Subcutaneous abdominal adipose tissue (tissue), 5 donors: ENCODE results near the gene ANXA8L1.
"Not testable (repeated sequence)": the region's sequence is repeated elsewhere in the genome, so short reads cannot be mapped to it uniquely, and the experiment has no call there.

Experiments used
- H3K27ac ChIP-seq: one replicate; pipeline ENCODE4 v1.7.0; 2013; ENCODE audit warnings: low read depth, mild to moderate bottlenecking, inconsistent platforms, low read length, moderate library complexity
- H3K27me3 ChIP-seq, 5 donors: one replicate each; pipeline ENCODE4 v1.7.0; 2013; ENCODE audit warnings: low read length in 5 of 5, inconsistent platforms in 1 of 5; ENCODE audit not compliant: control insufficient read depth in 5 of 5, insufficient read depth in 4 of 5
- H3K36me3 ChIP-seq, 5 donors: one replicate each; pipeline ENCODE4 v1.7.0; 2013; ENCODE audit warnings: low read length in 5 of 5; ENCODE audit not compliant: control insufficient read depth in 5 of 5, insufficient read depth in 5 of 5
- H3K4me1 ChIP-seq, 5 donors: one replicate each; pipeline ENCODE4 v1.7.0; 2013; ENCODE audit warnings: low read length in 5 of 5, mild to moderate bottlenecking in 3 of 5, moderate library complexity in 1 of 5; ENCODE audit not compliant: control insufficient read depth in 5 of 5, insufficient read depth in 5 of 5
- H3K4me3 ChIP-seq, 5 donors: one replicate each; pipeline ENCODE4 v1.7.0; 2013; ENCODE audit warnings: low read length in 5 of 5, low read depth in 1 of 5
- H3K9ac ChIP-seq, 5 donors: one replicate each; pipeline ENCODE4 v1.7.0; 2013; ENCODE audit warnings: low read length in 5 of 5, mild to moderate bottlenecking in 4 of 5, moderate library complexity in 3 of 5
- H3K9me3 ChIP-seq, 5 donors: one replicate each; pipeline ENCODE4 v1.7.0; 2013; ENCODE audit warnings: low read length in 5 of 5; ENCODE audit not compliant: control insufficient read depth in 5 of 5
- donor health status: healthy.
- donor health status: healthy.
- donor health status: healthy.
- donor health status: healthy.
- donor health status: healthy.

The ANXA8L1 gene

GRCh38 chr10:46375406-46375805, at the start of gene ANXA8L1:
ANXA8L1 (plus strand) TSS chr10:46375776; CDS start chr10:46375852, 76 bp downstream.
- H3K27ac ChIP-seq, H3K9me3 ChIP-seq, H3K9ac ChIP-seq, H3K4me3 ChIP-seq, H3K36me3 ChIP-seq, H3K27me3 ChIP-seq, H3K4me1 ChIP-seq: not testable (repeated sequence)

GRCh38 chr10:46326066-46326465, 49.5 kb upstream of the ANXA8L1 start:
- no peak overlapping the region for H3K27ac ChIP-seq
- no peak overlapping the region for H3K4me3 ChIP-seq
- no peaks in the 10 kb centered on the region for H3K4me1 ChIP-seq
- no peaks in the 10 kb centered on the region for H3K36me3 ChIP-seq
- peaks cover 0 to 9% (median 6%) of the 10 kb centered on the region in 5 donors for H3K27me3 ChIP-seq
- H3K9ac ChIP-seq: no peak overlapping the region
- no peaks in the 10 kb centered on the region for H3K9me3 ChIP-seq

- H3K27ac ChIP-seq: no peak overlapping the region
- no peaks in the 10 kb centered on the region for H3K9me3 ChIP-seq
- no peak overlapping the region for H3K9ac ChIP-seq
- H3K36me3 ChIP-seq: no peaks in the 10 kb centered on the region
- H3K4me3 ChIP-seq: no peak overlapping the region
- H3K27me3 ChIP-seq: peaks cover 0 to 16% (median 6%) of the 10 kb centered on the region in 5 donors
- no peaks in the 10 kb centered on the region for H3K4me1 ChIP-seq
These were observed 48.6 kb upstream of the ANXA8L1 start for GRCh38 chr10:46326971-46327370.

- Histone ChIP-seq H3K27ac (no peak overlapping the region), H3K9ac (no peak overlapping the region), H3K27me3 (peaks cover 0 to 20% (median 6%) of the 10 kb centered on the region in 5 donors), H3K9me3 (no peaks in the 10 kb centered on the region), H3K4me3 (no peak overlapping the region), H3K4me1 (no peaks in the 10 kb centered on the region), H3K36me3 (no peaks in the 10 kb centered on the region)
These were observed 47.9 kb upstream of the ANXA8L1 start for GRCh38 chr10:46327685-46328084.

- Histone ChIP-seq H3K27ac (no peak overlapping the region), H3K36me3 (no peaks in the 10 kb centered on the region), H3K4me3 (no peak overlapping the region), H3K27me3 (peaks cover 0 to 20% (median 6%) of the 10 kb centered on the region in 5 donors), H3K9me3 (no peaks in the 10 kb centered on the region), H3K9ac (no peak overlapping the region), H3K4me1 (no peaks in the 10 kb centered on the region)
These were observed 46.5 kb upstream of the ANXA8L1 start for GRCh38 chr10:46328853-46329689.

GRCh38 chr10:46329690-46330016, 45.9 kb upstream of the ANXA8L1 start:
- Histone ChIP-seq H3K4me1 (no peaks in the 10 kb centered on the region), H3K9me3 (no peaks in the 10 kb centered on the region), H3K27me3 (peaks cover 0 to 20% (median 6%) of the 10 kb centered on the region in 5 donors), H3K27ac (no peak overlapping the region), H3K36me3 (no peaks in the 10 kb centered on the region), H3K4me3 (no peak overlapping the region), H3K9ac (no peak overlapping the region)

- no peaks in the 10 kb centered on the region for H3K9me3 ChIP-seq
- no peak overlapping the region for H3K4me3 ChIP-seq
- H3K36me3 ChIP-seq: no peaks in the 10 kb centered on the region
- H3K9ac ChIP-seq: no peak overlapping the region
- H3K27ac ChIP-seq: no peak overlapping the region
- H3K4me1 ChIP-seq: no peaks in the 10 kb centered on the region
- peaks cover 0 to 20% (median 6%) of the 10 kb centered on the region in 5 donors for H3K27me3 ChIP-seq
These were observed 44.7 kb upstream of the ANXA8L1 start for GRCh38 chr10:46330894-46331293.

- H3K27me3 ChIP-seq, H3K9me3 ChIP-seq, H3K36me3 ChIP-seq, H3K9ac ChIP-seq, H3K27ac ChIP-seq, H3K4me3 ChIP-seq, H3K4me1 ChIP-seq: not testable (repeated sequence)
These were observed 10.1 kb upstream of the ANXA8L1 start for GRCh38 chr10:46365484-46365883.

- not testable (repeated sequence) for H3K4me1 ChIP-seq, H3K27me3 ChIP-seq, H3K36me3 ChIP-seq, H3K9me3 ChIP-seq, H3K27ac ChIP-seq, H3K4me3 ChIP-seq, H3K9ac ChIP-seq
These were observed 8.4 kb upstream of the ANXA8L1 start for GRCh38 chr10:46367209-46367608.

- H3K9ac ChIP-seq, H3K9me3 ChIP-seq, H3K27me3 ChIP-seq, H3K36me3 ChIP-seq, H3K27ac ChIP-seq, H3K4me1 ChIP-seq, H3K4me3 ChIP-seq: not testable (repeated sequence)
These were observed 7.8 kb upstream of the ANXA8L1 start for GRCh38 chr10:46367666-46368240.
